KBM-7 (cell line): Measurements from ENCODE around the gene CFAP45.

Source experiments
- DNase-seq: peaks from one replicate; pipeline ENCODE4 v3.0.0-alpha.2; 2015
- in situ Hi-C: fragments of 300-500 bp; cut with MboI; formaldehyde crosslinking; loops from 2 replicates; pipeline ENCODE4 v1.14.3; 2020; ENCODE audit warnings: low sequenced_read_pairs, low pct_unique_long_range_greater_than_20kb, mixed read lengths

CFAP45 gene

DNA sequence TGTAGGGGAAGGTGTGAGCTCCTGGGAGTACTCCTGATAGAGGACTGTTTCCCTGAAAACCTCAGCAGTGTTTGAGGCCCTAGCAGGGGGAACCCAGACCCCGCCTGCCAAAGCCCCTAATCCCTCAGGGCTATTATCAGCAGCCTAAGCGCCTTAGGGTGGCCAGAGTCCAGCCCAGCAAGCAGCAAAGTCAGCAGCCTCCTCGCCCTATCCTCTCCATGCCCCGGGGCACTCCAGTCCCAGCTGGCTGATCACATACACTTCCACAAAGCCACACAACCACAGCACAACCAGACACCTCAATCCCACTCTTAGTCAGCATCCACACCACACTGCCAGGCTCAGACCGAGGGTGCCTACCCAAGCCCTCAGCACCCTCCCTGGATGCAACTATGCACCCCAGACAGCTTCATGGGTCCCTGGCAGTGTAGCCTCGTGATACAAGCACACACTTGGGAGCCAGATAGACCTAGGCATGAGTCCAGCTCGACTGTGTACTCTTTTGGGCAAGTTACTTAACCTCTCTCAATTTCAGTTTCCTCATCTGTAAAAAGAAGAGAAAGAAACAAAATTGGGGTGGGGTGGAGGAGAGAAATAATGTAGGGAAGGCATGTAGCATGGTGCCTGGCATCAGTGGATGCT, 38.4 kb upstream of the CFAP45 start:
- in situ Hi-C loops = no loop called here
- no peak for DNase-seq

DNA sequence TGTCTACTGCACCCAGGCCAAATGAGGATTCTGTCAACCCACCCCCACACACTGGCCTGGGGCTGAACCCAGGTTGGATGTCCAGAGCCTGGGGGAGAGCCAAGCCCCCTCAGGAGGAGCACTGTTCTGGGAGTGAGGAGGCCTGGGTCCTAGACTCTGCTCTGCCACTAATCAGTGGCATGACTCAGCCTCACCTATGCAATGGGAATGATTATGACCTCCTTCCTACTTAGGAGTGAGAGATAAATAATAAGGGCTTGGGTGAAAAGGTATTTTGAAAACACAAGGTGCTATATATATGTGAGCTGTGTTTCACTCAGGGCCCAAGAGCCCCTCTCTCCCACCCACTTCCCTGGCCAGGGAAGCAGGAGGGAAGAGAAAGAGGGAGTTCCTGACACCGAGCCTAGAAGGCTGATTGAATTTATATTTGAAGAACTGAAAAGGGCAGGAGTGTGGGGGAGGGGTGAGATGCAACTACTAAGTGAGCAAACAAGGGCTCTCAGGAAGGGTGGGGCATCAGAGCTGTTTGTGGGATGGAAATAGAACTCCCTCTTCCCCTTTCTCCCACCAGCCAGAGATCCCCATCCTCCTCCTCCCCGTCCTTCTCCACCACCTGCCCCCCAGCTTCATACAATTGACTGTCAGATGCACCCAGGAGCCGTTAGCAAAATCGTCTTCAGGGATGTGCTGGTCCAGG, 37.2 kb upstream of the CFAP45 start:
- DNase-seq = peak; percentile 58
- in situ Hi-C loops = no loop called here

DNA sequence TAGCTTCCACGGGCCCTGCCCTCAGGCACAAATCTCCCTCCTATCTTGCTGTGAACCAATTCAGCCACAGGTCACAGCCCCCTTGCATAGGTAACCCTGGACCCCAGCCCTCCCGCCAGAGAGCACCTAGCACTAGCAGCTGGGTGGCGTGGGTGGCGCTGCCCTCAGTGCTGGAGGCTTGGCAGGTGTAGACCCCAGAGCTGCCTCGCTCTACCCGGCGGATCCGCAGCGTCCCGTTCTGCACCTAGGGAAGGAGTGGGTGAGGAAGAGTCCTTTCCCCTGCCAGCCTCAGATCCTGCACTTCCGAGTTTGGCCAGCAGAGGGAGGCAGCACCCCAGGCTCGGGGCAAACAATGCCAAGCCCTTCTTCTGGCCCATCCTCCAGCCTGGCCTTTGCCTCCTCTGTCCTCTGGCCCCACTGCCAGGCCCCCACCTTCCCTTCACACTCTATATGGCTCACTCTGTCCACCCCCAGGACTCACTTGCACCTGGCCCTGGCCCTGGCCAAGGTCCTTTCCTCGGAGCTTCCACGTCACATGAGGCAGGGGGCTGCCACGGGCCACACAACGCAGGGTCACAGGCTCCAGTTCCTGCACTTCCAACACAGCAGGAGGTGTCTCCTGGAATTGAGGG, 36.4 kb upstream of the CFAP45 start:
- DNase-seq = peak; percentile 87
- in situ Hi-C loops = no loop called here

DNA sequence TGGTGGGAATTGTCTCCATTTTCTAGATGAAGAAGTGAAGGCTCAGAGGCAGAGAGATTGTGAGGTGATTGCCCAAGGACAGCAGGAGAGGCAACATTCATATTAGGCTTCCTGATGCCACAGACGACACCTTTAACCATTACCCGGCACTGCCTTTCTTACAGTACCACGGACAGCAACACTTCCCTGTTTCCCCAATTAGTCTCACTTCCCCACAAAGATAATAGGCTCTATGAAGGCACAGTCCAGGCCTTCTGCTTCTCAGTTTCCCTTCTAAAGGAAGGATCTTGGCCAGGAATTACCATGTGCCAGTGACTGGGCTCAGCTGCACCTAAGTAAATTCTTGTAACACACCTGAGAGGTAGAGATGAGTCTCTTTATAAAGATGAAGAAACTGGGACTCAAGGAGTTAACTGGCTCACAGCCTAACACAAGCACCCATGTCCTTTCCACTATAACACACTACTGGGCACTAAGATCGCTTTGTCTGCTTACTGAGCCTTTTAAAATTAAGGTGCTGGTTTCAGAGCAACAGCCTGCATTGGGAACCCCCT, 35.8 kb upstream of the CFAP45 start:
- in situ Hi-C loops = no loop called here
- DNase-seq = peak; percentile 65

DNA sequence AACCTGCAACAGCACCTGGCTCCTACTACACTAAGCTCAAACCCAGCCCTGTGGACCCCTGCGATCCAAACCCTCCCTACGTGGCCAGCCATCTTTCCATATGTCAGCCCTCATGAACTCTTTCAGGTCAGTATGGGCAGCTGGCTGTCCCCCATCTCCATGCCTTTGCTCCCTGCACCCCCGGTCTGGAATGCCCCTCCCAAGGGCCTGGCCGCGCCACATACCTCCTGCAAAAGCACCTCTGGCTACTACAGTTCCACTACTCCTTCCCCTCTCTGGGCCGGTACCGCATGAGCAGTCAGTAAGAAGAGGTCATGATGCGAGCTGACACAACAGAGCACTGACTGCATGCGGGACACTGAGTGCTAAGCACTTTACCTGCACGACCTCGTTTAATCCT, 35.3 kb upstream of the CFAP45 start:
- in situ Hi-C loops = no loop called here
- no peak for DNase-seq

DNA sequence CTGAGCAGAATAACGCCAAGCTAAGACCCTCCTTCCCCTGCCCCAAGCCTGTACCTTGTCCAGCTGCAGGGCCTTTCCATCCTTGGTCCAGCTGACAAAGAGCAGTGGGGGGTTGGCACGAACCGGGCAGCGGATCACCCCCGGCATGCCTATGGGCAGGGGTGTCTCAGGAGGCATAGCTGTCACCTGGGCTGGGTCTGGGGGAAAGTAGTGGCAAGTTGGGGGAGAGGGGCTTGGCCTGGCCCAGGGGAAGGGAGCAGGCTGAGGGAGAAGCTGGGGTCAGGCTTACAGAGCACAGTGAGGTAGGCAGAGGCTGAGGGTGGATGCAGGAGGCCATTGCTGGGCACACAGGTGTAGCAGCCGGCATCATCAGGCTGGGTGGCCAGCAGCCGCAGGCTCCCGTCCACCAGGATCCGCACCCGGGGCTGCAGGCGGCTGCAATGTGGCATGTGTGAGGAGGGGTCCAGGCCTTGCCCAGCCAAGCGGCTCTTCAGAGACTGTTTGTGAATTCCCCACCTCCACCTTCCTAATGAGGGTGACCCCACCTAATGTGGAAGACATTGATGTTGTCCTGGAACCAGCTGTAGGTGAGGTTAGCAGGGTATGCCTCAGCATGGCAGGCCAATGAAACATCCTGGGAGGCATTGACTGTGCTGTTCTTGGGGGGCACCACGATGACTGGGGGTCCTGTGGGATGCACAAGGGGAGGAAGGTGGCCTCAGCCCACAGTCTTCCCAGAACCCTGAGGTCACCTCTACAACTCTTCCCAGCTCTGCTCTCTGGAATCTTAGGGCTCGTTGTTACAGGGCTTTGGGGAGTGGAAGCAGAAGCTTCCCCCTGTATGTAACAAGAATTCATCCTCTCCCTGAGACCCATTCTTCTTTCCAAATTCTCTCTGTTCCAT, 34.4 kb upstream of the CFAP45 start:
- in situ Hi-C loops = no loop called here

DNA sequence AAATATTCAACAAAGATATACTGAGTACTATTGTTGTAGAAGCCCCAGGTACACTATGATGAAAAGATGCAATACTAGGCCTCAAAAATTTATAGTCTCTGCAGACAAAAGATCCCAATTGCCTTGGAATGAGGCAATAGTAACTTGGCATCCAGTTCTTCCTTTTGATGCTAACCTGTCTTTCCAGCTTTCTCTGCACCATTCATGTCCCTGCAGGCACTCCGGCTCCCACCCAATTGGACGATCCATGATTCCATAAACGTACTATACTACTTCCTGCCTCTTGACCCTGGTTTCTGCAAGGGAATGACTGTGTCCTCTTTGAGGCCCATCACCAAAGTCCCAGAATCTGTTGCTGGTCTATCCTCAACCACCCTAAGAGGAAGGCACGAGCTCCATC, 33.4 kb upstream of the CFAP45 start:
- no peak for DNase-seq
- in situ Hi-C loops = no loop called here

More for the DNA sequence above, 34.4 kb upstream of the CFAP45 start:
- DNase-seq = no peak

DNA sequence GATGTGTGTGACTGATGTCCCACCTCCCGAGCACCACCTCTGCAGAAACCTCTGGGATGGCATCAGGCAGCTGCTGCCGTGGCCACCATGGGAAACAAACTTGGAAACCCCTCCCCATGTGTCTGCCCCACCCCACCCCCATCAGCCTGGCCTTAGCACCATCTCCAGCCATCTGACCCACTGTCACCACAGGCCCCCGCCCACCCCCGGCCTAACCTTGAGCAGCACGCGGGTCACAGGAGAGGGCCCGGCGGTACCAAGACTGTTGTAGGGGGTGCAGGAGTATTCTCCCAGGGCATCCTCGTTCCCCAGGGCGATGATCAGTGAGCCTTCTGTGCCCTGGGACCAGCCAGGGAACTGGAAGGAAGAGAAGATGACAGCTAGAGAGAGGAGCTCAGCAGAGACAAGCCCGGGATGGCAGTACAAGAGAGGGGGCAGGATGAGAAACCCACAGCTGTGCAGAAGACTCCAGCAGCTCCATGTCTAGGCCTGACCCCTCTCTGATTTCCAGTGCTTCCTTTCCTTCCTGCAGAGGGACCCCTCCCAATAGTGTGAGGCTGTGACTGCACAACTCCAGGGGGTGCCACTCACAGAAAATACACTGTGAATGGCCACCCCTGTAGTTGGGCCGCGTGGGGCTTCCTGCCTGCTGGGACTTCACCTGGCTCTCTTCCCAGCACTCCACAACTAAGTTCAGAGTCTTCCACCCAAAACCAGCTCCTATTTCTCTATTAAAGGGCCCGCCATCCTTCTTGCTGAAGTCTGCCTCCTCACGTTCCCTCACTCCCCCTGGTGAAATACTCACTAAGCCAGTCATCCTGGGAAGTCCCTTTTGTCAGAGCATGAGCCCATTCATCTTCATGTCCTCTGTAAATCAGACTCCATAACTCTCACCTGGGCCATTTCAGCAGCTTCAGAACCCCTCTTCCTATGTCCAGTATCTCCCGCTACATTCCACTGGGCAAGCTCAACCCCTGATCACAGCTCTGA, 32.6 kb upstream of the CFAP45 start:
- no peak for DNase-seq
- in situ Hi-C loops = no loop called here

DNA sequence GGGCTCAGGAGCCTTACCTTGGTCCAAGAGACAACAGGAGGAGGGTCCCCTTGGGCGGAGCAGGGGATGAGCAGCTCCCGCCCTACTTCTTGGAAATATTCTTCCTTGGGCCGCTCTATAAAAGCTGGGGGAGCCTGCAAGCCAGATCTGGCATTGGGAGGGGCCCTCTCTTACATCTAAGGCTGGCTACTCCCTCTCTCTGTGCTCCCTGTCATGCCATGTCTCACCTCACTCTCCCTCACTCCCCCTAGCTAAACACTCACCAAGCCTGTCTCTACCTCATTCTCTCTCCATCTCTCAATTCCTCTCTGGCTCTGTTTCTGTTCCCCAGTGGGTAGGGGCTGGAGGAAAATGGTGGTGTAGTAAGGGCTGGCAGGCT, 31.8 kb upstream of the CFAP45 start:
- in situ Hi-C loops = no loop called here

DNA sequence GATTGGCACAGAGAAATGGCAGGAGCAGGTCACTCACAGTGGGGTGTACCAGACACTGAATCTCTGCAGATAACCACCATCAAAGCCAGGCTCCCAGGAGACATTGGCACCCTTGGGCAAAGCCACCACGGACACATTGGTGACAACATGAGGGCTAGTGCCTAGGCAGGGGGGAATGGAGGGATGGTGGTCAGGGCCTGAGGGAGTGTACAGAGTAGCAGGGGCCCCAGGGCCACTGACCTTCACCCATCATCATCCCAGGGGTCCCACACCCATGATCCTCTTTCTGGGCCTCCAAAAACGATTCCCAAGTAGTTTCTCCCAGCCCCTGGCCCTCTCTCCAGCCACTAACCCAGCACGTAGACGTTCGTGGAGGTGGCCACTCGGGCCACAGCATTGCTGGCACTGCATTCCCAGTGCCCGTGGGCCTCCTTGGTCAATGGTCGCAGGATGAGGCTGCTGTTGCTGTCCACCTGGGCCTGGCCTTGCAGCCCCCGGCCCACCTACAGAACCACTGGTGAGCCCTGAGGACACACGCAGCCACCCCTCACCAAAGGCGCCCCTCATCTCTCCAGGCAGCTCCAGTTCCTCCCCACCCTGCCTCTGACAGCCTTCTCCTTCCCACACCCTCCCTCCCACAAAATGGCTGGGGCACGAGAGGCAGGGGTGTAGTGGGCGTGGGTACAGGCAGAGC, 31.3 kb upstream of the CFAP45 start:
- no peak for DNase-seq
- in situ Hi-C loops = no loop called here

More for the DNA sequence above, 31.8 kb upstream of the CFAP45 start:
- DNase-seq = no peak

DNA sequence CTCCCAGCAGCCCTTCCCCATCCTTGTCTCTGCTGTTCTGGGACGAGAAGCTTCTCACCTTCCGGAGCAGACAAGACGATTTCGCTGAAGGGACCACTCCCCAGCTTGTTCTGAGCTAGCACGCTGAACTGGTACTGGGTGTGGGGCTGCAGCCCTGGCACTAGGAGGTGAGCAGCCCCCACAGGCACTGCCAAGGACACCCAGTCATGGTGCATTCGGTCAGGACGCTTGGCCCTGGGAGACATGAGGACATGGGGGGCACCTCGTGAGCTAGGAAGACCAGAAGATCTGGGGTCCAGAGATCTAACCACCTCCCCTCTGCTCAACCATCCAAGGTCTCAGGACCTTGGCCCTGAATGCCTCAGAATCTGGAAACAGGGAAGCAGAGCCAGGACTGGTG, 30.7 kb upstream of the CFAP45 start:
- in situ Hi-C loops = no loop called here
- no peak for DNase-seq

DNA sequence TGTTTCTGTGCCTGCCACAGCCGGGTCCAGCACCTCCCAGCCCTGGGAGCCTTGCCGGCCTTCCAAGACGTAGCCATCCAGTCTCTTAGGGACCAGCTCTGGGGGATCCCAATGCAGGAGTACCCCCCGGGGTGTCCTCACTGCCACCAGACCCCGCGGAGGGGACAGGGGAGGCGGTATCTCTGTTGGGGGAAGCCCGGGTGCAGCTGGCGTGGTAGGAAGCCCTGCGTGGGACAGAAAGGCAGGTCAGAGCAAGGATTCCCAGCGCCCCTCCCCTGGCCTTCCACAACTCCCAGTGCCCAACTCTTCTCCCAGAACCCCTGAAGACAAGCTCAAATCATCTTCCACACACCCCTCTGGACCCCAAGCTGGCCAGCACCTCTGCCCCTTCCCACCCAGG, 30.3 kb upstream of the CFAP45 start:
- no peak for DNase-seq
- in situ Hi-C loops = no loop called here

DNA sequence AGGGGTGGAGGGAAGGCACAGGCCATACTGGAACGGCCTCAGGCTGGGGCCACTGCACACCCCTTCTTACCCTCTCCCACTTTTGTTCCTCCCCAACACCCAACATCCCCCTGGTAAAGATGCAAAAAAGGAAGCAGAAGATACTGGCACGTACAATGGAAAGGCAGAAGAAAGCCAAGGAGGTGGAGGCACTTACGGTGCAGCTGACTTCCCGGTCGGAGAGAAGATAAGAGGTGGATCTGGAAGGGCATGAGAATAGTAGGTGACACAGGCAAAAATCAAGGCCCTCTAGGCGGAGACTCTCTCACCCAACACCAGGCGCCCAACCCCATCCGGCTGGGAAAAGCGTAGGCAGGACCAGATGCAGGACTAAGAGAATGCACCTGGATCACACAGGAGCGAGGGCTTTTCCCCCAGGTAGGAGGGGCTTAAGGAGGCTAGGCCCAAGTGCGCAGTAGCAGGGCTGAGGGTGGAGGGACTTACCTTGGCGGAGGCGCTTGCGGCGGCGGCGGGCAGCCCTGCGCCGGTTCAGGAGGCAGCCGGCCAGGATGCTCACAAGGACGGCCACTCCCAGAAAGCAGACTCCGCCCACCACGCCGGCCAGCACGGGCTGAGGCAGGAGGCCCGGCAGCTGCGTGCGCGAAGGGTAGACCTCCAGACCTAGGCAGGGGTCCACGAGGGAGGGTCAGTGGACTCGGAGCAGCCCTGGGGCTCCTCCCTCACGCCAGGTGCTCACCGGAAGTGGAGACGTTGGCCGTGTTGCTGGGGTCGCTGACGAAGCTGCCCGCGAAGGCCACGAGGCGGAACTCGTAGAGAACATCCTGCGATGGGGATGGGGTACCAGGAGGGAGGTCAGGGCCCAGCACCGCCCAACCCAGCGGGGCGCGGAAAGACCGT, 29.4 kb upstream of the CFAP45 start:
- no peak for DNase-seq
- in situ Hi-C loops = no loop called here

DNA sequence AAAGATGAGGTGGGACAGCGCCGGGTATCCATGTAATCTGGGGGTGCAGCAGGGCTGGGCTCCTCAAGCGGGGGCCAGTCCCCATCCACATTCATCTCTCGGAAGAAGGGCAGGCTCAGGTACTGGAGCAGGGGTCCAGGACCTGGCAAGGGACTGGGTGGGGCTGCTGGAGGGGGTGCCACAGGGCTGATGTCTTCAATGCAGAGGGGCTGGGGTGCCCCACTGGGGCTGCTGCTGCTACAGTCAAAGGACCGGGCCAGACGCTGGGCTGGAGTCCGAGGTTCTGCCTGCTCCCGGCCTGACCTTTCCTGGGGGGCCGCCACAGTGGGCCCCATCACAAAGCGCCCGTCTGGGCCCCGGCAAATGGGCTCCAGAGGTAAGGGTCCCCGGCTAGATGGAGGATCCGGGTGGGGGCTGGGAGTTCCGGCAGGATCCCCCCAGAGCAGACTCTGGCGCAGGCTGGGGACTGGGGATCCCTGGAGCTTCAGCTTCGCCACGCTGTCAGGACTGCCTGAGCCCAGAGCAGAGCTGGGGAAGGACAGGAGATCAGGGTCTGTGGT, 28.6 kb upstream of the CFAP45 start:
- in situ Hi-C loops = no loop called here
- no peak for DNase-seq

DNA sequence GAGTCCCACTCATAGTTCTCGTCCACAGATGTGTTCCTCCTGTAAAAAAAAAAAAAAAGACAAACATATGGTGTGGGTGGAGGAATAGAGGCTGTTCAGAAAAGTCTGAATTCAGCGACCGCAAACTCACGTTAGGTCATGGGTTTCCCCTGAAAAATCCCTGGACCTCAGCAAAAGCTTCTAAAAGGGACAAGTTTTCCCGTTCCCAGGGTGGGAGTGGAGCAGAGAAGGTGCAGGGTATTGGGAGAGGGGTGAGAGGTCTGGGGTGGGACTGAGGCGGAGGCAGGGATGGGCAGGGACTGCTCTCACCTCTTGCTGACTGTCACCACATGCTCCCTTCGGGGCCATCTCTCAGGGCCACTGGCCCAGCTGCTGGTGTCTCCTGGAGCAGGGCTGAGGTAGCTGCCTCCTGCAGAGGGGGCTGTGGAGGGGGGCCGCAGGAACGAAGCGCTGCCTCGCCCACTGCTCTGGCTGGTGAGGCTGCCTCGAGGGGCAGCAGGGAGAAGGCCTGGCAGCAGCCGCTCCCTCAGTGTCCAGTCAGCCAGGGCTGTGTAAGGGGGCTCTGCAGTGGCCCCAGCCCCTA, 28.0 kb upstream of the CFAP45 start:
- no peak for DNase-seq
- in situ Hi-C loops = no loop called here

DNA sequence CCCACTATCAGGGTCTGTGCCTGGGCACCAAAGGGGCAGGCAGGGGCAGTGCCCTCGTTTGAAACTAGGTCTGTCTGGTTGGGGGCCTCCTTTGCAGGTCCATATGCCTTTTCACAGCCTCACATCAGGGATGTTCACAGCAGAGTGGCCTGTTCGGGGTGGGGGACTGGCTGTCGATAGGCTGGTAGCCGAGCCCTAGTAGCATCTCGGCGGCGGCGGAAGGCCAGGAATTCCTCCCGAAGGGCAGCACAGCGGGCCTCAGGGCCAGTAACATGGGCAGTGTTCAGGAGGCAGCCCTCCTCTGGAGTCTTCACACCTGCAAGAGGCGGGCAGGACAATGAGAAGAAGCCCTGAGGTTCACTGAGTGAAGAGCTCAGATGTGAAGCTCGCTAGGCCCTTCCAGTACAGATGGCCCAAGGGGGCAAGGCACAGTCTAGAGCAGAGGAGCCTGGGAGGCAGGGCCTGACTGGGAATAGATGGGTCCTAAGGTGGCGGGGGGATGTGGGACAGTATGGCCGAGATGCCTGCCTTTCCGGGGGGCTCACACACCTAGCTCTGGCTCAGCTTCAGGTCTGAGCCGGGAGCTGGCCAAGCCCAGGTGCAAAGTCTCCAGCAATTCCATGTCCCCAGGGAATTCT, 27.4 kb upstream of the CFAP45 start:
- DNase-seq = no peak
- in situ Hi-C loops = no loop called here
